Mucosa of stomach (tissue), 1 donor: ENCODE data around the gene PLEKHA5.
"Not testable (repeated sequence)": the region's sequence is repeated elsewhere in the genome, so short reads cannot be mapped to it uniquely, and the experiment has no call there.

Source experiments
- H3K27me3 ChIP-seq: one replicate; pipeline ENCODE4 v1.7.0; 2013; ENCODE audit warnings: mild to moderate bottlenecking, low read length; ENCODE audit not compliant: control insufficient read depth, insufficient read depth
- H3K36me3 ChIP-seq: one replicate; pipeline ENCODE4 v1.7.0; 2013; ENCODE audit warnings: low read length; ENCODE audit not compliant: control insufficient read depth, insufficient read depth
- H3K4me1 ChIP-seq: one replicate; pipeline ENCODE4 v1.7.0; 2013; ENCODE audit warnings: mild to moderate bottlenecking, low read length; ENCODE audit not compliant: control insufficient read depth, insufficient read depth
- H3K4me3 ChIP-seq: one replicate; pipeline ENCODE4 v1.7.0; 2013; ENCODE audit warnings: low read length
- H3K9ac ChIP-seq: one replicate; pipeline ENCODE4 v1.7.0; 2013; ENCODE audit warnings: mild to moderate bottlenecking, low read length, moderate library complexity
- H3K9me3 ChIP-seq: one replicate; pipeline ENCODE4 v1.7.0; 2013; ENCODE audit warnings: mild to moderate bottlenecking, low read length, moderate library complexity; ENCODE audit not compliant: control insufficient read depth
- donor health status: Pancreatic carcinoma.

PLEKHA5 gene

DNA sequence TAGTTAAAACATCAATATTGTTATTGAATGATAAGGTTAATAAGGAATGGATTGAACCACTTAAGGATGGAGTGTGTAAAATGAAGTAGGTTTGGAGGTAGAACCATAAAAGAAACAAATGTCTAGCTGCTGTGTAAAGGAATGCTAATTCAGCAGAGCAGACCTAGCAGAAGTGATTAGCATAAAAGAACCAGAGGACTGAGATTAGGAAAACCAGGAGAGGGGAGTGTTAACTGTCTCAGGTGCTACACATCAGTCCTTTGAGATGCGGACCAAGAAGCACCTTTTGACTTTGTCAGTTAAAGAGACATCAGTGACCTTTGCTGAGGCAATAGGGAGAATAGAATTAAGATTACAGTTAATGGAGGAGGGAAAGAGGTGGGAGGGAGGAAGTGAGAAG, 84.5 kb downstream of the PLEKHA5 start:
- Histone ChIP-seq H3K9ac (no peak overlapping the region), H3K27me3 (no peaks in the 10 kb centered on the region), H3K9me3 (no peaks in the 10 kb centered on the region), H3K36me3 (no peaks in the 10 kb centered on the region), H3K4me1 (no peaks in the 10 kb centered on the region), H3K4me3 (no peak overlapping the region)

DNA sequence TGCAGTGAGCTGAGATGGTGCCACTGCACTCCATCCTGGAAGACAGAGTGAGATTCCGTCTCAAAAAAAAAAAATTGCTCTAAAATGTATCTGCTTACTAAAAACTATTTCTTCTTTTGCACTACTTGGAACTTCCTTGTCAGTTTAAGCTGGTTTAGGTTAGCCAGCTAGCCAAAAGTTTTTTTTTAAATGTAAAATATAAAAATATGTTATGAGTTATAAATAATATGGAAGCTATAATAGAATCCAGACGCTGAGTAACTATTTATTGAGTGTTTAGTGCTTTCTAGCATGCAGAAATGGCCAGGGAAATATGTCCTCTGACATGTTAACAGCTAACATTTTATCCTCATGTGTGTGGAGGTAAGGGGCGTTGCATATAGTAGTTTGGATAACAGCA, 85.6 kb downstream of the PLEKHA5 start:
- Histone ChIP-seq H3K9ac (no peak overlapping the region), H3K4me3 (no peak overlapping the region), H3K36me3 (no peaks in the 10 kb centered on the region), H3K27me3 (no peaks in the 10 kb centered on the region), H3K4me1 (no peaks in the 10 kb centered on the region), H3K9me3 (no peaks in the 10 kb centered on the region)

DNA sequence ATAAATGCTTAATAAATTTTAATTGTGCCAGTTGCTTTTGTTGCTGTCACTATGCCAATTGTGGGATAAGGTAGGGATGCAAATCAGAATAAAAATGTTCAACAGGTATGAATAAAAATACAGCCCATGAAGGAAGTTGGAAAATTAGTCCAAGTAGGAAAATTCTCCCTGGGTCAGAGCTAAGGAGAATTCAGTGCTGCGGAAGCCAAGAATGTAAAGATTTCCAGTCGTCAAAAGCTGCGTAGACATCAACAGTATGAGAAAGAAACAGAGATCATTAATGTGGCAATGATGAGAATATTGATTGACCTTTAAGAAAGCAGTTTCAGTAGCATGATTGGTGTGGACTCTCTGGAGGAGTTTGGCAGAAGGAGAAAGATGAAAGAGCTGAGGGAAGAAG, 87.9 kb downstream of the PLEKHA5 start:
- H3K4me1 ChIP-seq: no peaks in the 10 kb centered on the region
- H3K27me3 ChIP-seq: no peaks in the 10 kb centered on the region
- no peaks in the 10 kb centered on the region for H3K9me3 ChIP-seq
- H3K36me3 ChIP-seq: no peaks in the 10 kb centered on the region
- H3K4me3 ChIP-seq: no peak overlapping the region
- H3K9ac ChIP-seq: no peak overlapping the region

DNA sequence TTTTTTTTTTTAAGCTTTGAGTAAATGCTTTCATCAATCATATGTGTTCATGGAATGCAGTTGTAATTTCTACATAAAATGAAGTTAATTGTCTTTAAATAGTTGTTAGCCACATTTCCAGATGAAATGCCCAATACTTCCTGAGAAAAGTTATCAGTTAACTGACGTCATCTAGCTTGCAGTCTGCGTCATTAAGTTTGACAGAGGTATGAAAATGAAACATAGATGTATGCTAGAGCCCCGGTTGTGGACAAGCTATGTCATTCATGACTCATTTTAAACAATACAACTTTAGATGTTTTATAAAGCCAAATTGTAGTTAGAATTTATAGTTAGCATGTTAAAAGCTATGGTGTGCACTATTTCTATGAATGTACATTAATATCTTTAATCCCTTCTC, 90.7 kb downstream of the PLEKHA5 start:
- H3K9ac ChIP-seq: no peak overlapping the region
- no peak overlapping the region for H3K4me3 ChIP-seq
- H3K9me3 ChIP-seq: no peaks in the 10 kb centered on the region
- H3K4me1 ChIP-seq: no peaks in the 10 kb centered on the region
- no peaks in the 10 kb centered on the region for H3K27me3 ChIP-seq
- H3K36me3 ChIP-seq: no peaks in the 10 kb centered on the region

DNA sequence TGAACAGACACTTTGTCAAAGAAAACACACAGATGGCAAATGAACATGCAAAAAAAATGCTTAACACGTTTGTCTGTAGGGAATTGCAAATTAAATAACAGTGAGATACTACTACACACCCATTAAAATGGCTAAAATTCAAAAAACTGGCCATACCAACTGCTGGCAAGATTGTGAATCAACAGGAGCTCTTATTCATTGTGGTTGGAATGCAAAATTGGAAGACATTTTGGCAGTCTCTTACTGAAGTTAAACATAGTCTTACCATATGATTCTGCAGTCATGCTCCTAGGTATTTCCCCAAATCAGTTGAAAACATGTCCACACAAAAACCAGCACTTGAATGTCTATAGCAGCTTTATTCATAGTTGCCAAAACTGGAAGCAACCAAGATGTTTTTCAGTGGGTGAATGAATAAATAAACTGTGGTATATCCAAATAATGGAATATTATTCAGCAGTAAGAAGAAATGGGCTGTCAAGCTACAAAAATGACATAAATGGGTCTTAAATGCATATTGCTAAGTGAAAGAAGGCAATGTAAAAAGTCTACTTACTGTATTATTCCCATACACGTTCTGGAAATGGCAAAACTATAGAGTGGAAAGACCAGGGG, 91.4 kb downstream of the PLEKHA5 start:
- no peak overlapping the region for H3K9ac ChIP-seq
- no peak overlapping the region for H3K4me3 ChIP-seq
- no peaks in the 10 kb centered on the region for H3K4me1 ChIP-seq
- no peaks in the 10 kb centered on the region for H3K27me3 ChIP-seq
- H3K36me3 ChIP-seq: no peaks in the 10 kb centered on the region
- H3K9me3 ChIP-seq: no peaks in the 10 kb centered on the region

DNA sequence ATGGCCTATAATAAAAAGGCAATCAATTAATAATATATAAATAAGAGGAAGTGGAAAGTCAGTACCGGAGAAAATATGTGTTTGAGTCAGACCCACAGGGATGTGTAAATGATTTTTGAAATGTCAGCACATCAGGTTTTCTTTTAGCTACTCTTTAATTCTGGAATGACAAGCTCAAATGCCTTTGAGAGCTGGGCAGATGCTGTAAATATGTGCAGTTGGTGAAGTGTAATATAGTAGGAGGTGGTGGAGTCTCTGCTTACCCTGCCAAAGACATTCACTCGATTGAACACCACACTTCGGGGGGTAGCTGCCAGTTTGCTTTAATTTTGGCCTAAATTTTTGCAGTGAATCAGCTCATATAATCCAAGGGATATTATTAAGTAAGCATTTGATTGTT, 93.0 kb downstream of the PLEKHA5 start:
- no peak overlapping the region for H3K4me3 ChIP-seq
- H3K9me3 ChIP-seq: no peaks in the 10 kb centered on the region
- H3K9ac ChIP-seq: no peak overlapping the region
- H3K27me3 ChIP-seq: no peaks in the 10 kb centered on the region
- H3K4me1 ChIP-seq: no peaks in the 10 kb centered on the region
- no peaks in the 10 kb centered on the region for H3K36me3 ChIP-seq

DNA sequence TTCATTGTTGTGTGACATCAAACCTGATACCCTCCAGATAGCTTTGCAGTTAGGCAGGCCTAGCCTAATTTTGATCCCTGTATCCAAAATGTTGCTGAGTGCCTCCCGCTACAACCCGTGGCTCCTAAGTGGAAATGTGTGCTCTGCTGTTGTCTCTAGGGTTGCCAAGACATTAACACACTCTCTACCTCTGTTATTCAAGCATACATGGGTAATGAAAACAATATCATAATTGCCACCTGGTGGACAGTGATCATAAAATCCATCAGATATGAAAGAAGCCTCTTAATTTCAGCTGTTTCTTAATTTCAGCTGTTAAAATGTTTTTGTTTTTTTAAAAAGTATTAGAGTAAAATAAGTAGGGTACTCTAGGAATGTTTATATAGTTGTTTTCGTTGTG, 93.5 kb downstream of the PLEKHA5 start:
- H3K9ac ChIP-seq: no peak overlapping the region
- no peaks in the 10 kb centered on the region for H3K27me3 ChIP-seq
- no peaks in the 10 kb centered on the region for H3K4me1 ChIP-seq

DNA sequence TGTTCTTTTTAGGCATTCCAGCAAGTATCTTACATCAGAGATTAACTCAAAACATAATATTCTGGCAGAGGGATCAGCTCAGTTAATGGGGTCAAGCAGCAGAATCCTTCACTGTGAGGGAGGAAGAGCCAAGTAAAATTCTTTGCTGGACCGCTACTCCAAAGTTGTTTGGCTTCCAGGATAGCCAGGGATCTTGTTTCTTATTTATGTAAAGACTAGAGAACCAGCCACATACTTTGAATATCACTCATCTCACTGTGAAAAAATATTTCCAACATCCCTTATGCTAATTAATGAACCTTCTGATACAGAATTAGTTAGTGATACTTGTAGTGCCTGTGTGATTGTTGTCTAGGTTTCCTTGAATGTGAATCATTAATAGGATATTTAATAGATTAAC, 94.2 kb downstream of the PLEKHA5 start:
- H3K9me3 ChIP-seq: no peaks in the 10 kb centered on the region
- no peaks in the 10 kb centered on the region for H3K36me3 ChIP-seq
- no peak overlapping the region for H3K4me3 ChIP-seq
- H3K9ac ChIP-seq: no peak overlapping the region
- H3K4me1 ChIP-seq: no peaks in the 10 kb centered on the region
- no peaks in the 10 kb centered on the region for H3K27me3 ChIP-seq

More for the DNA sequence above, 93.5 kb downstream of the PLEKHA5 start:
- no peak overlapping the region for H3K4me3 ChIP-seq
- no peaks in the 10 kb centered on the region for H3K9me3 ChIP-seq
- H3K36me3 ChIP-seq: no peaks in the 10 kb centered on the region

DNA sequence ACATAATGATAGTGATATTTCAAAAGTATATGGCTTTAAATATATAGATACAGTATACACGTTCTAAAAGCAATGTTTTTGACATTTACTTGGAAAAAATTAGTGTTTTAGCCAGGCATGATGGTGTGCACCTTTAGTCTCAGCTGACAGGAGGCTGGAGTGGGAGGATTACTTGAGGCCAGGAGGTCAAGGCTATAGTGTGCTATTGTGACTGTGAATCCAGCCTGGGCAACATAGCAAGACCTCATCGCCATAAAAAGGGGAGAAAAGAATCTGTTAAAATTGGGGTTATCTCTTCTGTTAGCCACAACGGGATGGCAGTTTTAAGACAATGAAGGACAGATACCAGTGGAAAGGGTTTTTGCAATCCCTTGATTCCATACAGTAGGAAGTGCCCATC, 95.2 kb downstream of the PLEKHA5 start:
- H3K4me1 ChIP-seq: no peaks in the 10 kb centered on the region
- no peaks in the 10 kb centered on the region for H3K36me3 ChIP-seq
- H3K9ac ChIP-seq: no peak overlapping the region
- no peak overlapping the region for H3K4me3 ChIP-seq
- H3K9me3 ChIP-seq: no peaks in the 10 kb centered on the region
- no peaks in the 10 kb centered on the region for H3K27me3 ChIP-seq

DNA sequence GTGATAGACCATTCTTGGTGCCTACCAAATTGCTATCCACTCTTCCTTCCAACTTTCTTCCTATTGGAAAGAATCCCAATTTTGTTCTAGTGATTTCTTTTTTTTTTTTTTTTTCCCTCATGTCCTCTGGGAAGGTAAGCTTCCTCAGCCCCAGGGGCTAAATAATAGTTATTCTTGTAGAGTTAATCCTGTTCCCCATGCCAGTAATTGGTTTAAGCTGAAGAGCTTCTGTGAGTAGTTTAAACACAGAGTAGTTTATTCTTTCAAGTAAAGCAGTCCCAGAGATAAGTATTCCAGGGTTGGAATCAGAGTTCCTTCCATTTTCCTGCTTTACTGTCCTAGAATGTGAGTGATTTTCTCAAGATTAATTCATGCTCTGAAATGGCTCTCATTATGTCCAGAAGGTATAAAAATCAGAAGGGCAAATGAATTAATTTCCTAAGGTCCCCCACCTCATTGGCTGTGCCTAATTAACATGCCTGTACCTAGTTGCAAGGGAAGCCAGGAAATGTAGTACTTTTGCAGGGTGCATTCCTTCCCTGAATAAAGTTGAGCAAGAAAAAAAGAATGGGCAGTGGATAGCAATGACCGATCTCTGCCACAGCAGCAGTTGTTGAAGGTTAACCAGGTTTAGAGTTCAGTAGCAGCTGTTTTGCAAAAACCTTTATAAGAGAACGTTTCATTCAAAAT, 97.8 kb downstream of the PLEKHA5 start:
- Histone ChIP-seq H3K27me3 (no peaks in the 10 kb centered on the region), H3K9me3 (no peaks in the 10 kb centered on the region), H3K4me3 (no peak overlapping the region), H3K36me3 (no peaks in the 10 kb centered on the region), H3K9ac (no peak overlapping the region), H3K4me1 (no peaks in the 10 kb centered on the region)

DNA sequence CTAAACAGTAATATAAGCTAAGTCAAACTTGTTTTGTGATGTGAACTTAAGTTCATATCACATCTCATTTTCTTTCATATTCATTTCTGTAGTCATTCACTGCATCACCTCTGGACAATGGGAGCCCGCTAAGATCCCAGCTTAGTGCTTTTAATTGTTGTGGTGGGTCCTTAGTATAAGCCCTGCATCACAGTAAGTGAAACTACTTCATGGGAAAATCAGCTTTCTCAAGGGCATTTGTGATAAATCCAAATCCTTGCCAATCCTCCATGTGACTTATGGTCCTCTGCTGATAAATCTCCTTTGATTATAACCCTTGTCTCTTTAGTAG, 98.3 kb downstream of the PLEKHA5 start:
- no peak overlapping the region for H3K9ac ChIP-seq
- no peaks in the 10 kb centered on the region for H3K4me1 ChIP-seq
- H3K4me3 ChIP-seq: no peak overlapping the region
- H3K27me3 ChIP-seq: no peaks in the 10 kb centered on the region
- no peaks in the 10 kb centered on the region for H3K9me3 ChIP-seq
- no peaks in the 10 kb centered on the region for H3K36me3 ChIP-seq

DNA sequence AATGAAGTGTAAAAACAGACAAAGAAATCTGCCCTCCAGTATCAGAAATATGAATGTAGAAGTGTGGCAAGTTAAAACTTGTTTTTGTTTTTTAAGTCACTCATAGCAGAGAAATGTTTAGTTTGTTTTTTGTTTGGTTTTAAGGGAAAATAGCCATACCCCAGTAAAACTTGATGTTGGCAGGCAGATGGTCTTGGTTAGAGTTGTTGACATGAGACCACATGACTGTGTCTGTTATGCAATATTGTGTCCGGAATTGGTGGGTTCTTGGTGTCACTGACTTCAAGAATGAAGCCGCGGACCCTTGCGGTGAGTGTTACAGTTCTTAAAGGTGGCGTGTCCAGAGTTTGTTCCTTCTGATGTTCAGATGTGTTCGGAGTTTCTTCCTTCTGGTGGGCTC, 99.5 kb downstream of the PLEKHA5 start:
- H3K9me3 ChIP-seq, H3K36me3 ChIP-seq, H3K4me3 ChIP-seq, H3K4me1 ChIP-seq, H3K27me3 ChIP-seq, H3K9ac ChIP-seq: not testable (repeated sequence)
